Heart left ventricle (tissue), 13 donors: ENCODE measurements around the gene ATP8A1.

Source experiments
- CTCF ChIP-seq, 12 donors: fragments of 200-600 bp; sonication (generic) in 4 of 12; IDR thresholded peaks; one replicate each; pipeline versions ENCODE4 v1.5.0 to v1.8.0; 2018 to 2022; ENCODE audit warnings: antibody characterized with exemption in 12 of 12, mild to moderate bottlenecking in 5 of 12
- POLR2A ChIP-seq, 2 donors: fragments of 450-650 bp; IDR thresholded peaks; one replicate each; pipeline ENCODE4 v1.6.1; 2017; ENCODE audit warnings: antibody characterized with exemption in 2 of 2, mild to moderate bottlenecking in 2 of 2, moderate library complexity in 2 of 2
- donor health status: ischemic (EF 13 %, LVEDD 7.1; RV severe dilation, severe dysfunction).
- donor health status: DM: no; HTN: yes; CAD: no.
- donor health status: DM: no; HTN: no; CAD: no.
- donor health status: ischemic (EF 25% LVEDD 6.9; RV normal size, moderate dysfunction).
- donor health status: ischemic (EF 25% LVEDD 5.7; RV mildly dilated, moderate dysfunction).
- donor health status: ischemic (EF 35%, LVEDD 5.7; RV mildly dilated, moderate dysfunction).
- donor health status: nonischemic (EF 11% LVEDD 7.7; RV severe dilation, severe dysfunction).
- donor health status: DM: yes; HTN: yes; CAD: no.
- donor health status: PGD.
- donor health status: ischemic (EF 29% LVEDD 5.4; RV normal size, mild dysfunction).
- donor health status: nonischemic (EF 23%, LVEDD 6.1; RV moderate dilation, normal function).

- no peak for TF ChIP-seq CTCF (IDR thresholded peaks at IDR 0.05)
- no peak for TF ChIP-seq POLR2A (IDR thresholded peaks at IDR 0.05)
Observed at GRCh38 chr4:42641656-42642055, 15.2 kb downstream of the ATP8A1 start.
